ENCODE data around the gene ARHGEF7.

GRCh38 chr13:111187960-111188541, 72.9 kb downstream of the ARHGEF7 start:
- TF ChIP-seq, protein P1, sequence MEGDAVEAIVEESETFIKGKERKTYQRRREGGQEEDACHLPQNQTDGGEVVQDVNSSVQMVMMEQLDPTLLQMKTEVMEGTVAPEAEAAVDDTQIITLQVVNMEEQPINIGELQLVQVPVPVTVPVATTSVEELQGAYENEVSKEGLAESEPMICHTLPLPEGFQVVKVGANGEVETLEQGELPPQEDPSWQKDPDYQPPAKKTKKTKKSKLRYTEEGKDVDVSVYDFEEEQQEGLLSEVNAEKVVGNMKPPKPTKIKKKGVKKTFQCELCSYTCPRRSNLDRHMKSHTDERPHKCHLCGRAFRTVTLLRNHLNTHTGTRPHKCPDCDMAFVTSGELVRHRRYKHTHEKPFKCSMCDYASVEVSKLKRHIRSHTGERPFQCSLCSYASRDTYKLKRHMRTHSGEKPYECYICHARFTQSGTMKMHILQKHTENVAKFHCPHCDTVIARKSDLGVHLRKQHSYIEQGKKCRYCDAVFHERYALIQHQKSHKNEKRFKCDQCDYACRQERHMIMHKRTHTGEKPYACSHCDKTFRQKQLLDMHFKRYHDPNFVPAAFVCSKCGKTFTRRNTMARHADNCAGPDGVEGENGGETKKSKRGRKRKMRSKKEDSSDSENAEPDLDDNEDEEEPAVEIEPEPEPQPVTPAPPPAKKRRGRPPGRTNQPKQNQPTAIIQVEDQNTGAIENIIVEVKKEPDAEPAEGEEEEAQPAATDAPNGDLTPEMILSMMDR (IDR thresholded peaks at IDR 0.05): no peak
- TF ChIP-seq POLR2A (IDR thresholded peaks at IDR 0.05): no peak

Data from stomach (tissue), 4 donors.